ENCODE measurements around the gene MMP15.

- no peak for TF ChIP-seq CTCF (IDR thresholded peaks at IDR 0.05)
- no peak for TF ChIP-seq POLR2A (IDR thresholded peaks at IDR 0.05)
Measured at GRCh38 chr16:58046054-58046881, 20.7 kb downstream of the MMP15 start.

Data from Peyer's patch (tissue), 4 donors.